RCC 7860 (cell line): ENCODE data around the gene RASA4.
"Not testable (repeated sequence)": the region's sequence is repeated elsewhere in the genome, so short reads cannot be mapped to it uniquely, and the experiment has no call there.

ENCODE experiments used
- DNase-seq: peaks from one replicate; pipeline ENCODE4 v3.0.0-alpha.2; 2015; ENCODE audit warnings: low spot score
- FAIRE-seq: peaks from 2 replicates; lab custom pipeline; 2012; peaks lifted over from hg19 to GRCh38; lab: Jason Lieb, UNC

RASA4 gene

GRCh38 chr7:102616507-102617125 lies at the start of gene RASA4:
TSS of gene RASA4 (minus strand) at chr7:102616756. CDS start at chr7:102616689, 67 bp downstream.
- FAIRE-seq, DNase-seq: not testable (repeated sequence)

GRCh38 chr7:102664765-102665164 lies 48.2 kb upstream of the RASA4 start:
- DNase-seq, FAIRE-seq: not testable (repeated sequence)

DNA sequence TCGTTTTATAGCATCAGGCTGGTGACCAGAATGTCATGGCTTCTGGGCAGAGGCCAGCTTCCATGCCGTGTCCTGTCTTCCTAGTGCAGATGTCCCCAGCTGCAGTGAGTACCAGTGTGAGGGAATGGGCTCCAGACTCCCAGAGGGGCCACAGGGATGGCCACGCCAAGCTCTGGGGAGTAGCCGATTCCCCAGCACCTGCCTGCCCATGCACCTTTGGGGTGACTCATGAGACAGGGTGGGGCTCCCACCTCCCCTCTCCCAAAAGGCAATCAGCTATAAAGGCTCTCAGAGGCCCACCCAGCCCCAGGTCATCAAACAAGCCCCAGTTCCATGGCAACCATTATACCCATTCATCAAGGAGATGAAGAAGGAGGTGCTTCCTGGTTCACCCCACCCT lies 33.4 kb upstream of the RASA4 start, which contains the start of gene SPDYE2B:
Gene SPDYE2B, plus strand, starts transcription at position 396 of the 400 bp plus-strand sequence. CDS start 2,030 bp downstream, outside the sequence.
- FAIRE-seq, DNase-seq: not testable (repeated sequence)

GRCh38 chr7:102647813-102648212 lies 31.3 kb upstream of the RASA4 start:
- DNase-seq, FAIRE-seq: not testable (repeated sequence)

- DNase-seq, FAIRE-seq: not testable (repeated sequence)
Measured at GRCh38 chr7:102643404-102643803, 26.8 kb upstream of the RASA4 start.

GRCh38 chr7:102642691-102643090 lies 26.1 kb upstream of the RASA4 start, which contains the start of gene UPK3BL1:
TSS of gene UPK3BL1 (minus strand) at chr7:102642791. CDS start at chr7:102642741, 50 bp downstream.
- FAIRE-seq, DNase-seq: not testable (repeated sequence)

DNA sequence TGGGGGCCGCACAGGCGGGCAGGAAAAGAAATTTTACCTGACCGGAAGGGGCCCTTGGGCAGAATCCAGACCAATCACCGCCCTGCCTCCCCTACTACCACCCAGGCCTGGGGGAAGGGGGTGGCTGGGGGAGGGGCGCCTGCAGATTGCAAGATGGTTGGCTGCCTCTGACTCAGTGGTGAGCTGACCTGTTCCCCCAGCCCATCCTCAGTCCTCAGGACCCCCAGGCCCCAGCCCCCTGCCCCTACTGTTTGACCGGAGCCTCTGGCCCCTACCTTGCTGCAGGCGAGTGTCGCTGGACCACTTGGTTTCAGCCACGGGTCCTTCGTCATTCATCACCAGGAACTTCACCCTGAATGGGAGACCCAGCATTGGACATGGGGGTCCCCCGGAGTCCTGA lies 22.3 kb upstream of the RASA4 start:
- not testable (repeated sequence) for FAIRE-seq, DNase-seq

DNA sequence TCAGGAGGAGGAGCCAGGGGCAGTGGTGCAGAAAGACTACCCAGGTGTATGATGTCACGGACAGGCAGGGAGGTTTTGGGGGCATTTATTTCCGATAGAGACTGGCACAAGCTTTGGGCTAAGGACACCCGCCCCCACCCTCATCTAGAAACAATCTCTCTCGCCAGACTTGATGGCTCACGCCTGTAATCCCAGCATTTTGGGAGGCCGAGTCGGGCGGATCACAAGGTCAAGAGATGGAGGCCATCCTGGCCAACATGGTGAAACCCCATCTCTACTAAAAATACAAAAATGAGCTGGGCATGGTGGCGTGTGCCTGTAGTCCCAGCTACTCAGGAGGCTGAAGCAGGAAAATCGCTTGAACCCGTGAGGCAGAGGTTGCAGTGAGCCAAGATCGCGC lies 20.4 kb upstream of the RASA4 start:
- DNase-seq, FAIRE-seq: not testable (repeated sequence)

DNA sequence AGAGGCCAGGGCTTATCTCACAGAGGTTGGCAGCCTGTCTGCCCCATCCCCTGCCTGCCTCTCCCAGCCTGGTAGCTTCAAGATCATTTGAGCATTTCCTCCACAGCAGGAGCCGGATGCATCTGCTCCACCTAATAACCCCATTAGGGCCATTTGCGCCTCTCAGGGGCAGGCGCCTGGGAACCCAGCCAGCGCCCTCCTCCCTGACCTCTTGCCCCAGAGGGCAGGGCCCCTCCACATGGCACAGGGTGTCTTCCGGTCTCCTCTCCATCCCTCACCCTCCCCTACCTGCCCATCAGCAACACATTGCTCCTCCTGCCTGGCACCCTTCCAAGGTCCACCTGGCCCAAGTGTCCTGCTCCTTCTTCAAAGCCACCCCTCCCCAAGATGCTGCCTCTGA lies 18.8 kb upstream of the RASA4 start:
- DNase-seq, FAIRE-seq: not testable (repeated sequence)

DNA sequence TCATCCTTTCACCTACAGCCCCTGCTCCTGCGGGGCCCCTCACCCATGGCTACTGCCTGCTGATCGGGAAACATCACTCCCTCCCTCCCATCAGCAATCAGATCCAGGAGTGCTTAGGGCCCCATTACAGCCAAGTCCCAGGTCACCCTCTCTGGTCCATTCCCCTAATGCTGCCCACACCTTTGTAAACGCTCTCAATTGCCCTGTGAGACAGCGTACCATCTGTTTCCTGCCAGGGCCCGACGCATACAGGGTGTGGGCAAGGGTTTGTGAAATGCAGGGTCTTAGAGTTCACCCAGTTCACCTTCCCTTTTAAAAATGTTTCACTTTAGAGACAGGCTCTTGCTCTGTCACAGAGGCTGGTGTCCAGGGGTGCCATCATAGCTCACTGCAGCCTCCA lies 17.7 kb upstream of the RASA4 start:
- DNase-seq, FAIRE-seq: not testable (repeated sequence)

- not testable (repeated sequence) for DNase-seq, FAIRE-seq
Measured at GRCh38 chr7:102630622-102631021, 14.1 kb upstream of the RASA4 start.

DNA sequence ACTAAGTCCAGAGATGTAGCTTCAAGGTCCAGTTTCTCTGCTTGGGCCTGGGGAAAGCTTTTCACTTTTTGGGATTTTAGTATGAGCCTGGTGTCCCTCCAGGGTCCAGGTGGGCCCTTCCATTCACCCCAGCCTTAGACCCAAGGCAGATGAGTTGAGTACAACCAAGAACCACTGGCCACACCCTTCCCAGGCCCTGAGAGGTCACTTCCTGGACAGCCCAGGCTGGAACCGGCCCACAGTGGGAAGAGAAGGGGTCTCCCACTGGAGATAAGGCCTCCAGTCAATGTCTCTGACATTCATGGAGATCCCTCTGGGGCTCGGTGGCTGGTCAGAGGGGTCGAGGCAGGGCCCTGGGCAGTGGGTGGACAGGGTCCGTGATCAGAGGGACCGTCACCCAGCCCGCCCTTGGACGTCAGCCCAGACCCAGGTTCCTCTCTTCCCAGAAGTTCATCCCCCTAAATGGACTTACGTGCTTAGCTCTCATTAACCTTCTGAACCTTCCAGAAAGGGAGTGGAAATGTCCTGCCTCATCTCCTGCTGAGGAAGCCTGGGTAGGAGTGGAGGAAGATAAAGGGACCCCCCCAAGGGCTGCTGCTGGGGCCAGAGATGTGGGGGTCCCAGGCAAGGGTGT lies 10.8 kb upstream of the RASA4 start:
- FAIRE-seq = not testable (repeated sequence)

GRCh38 chr7:102618122-102618521 lies 1.6 kb upstream of the RASA4 start:
- not testable (repeated sequence) for FAIRE-seq, DNase-seq

More for the DNA sequence above, 10.8 kb upstream of the RASA4 start:
- not testable (repeated sequence) for DNase-seq

DNA sequence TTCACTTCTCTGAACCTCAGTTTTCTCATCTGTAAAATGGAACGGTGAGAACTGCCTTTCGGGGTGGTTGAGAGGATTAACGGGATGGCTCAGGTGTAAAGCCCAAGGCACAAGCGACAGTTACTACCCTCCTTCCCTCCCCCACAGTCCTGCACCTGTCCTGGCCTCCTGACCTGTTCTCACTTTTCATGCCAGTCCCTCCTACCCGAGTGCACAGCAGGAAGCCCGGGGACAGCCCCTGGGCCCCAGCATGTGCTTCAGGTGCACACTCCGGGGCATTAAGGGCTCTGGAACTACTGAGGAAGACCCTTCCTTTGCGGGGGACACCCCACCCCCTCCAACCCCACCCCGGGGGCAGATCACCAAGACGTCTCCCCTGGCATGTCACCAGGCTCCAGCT lies 626 bp downstream of the RASA4 start:
- not testable (repeated sequence) for DNase-seq, FAIRE-seq

DNA sequence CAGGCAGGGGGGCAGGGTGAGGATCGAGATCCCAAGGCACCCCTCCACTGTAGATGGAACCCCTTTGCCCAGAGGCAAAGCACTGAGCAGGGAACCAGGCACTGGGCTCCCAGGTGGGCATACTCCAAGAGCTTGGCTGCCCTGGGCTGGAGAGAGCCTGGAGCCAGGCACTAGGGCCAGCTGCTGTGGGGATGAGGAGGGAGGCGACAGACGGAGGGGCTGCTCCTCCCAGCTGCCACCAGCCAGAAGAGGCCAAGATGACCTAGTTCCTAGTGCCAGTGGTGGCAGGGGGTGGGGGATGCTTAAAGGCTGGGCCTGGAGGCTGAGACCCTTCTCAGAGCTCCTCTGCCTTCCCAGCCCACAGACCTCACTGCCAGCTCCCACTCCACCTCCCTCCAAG lies 1.7 kb downstream of the RASA4 start:
- not testable (repeated sequence) for FAIRE-seq, DNase-seq

GRCh38 chr7:102614346-102614697 lies 2.2 kb downstream of the RASA4 start:
- DNase-seq, FAIRE-seq: not testable (repeated sequence)

GRCh38 chr7:102613575-102614345 lies 2.8 kb downstream of the RASA4 start:
- DNase-seq, FAIRE-seq: not testable (repeated sequence)

DNA sequence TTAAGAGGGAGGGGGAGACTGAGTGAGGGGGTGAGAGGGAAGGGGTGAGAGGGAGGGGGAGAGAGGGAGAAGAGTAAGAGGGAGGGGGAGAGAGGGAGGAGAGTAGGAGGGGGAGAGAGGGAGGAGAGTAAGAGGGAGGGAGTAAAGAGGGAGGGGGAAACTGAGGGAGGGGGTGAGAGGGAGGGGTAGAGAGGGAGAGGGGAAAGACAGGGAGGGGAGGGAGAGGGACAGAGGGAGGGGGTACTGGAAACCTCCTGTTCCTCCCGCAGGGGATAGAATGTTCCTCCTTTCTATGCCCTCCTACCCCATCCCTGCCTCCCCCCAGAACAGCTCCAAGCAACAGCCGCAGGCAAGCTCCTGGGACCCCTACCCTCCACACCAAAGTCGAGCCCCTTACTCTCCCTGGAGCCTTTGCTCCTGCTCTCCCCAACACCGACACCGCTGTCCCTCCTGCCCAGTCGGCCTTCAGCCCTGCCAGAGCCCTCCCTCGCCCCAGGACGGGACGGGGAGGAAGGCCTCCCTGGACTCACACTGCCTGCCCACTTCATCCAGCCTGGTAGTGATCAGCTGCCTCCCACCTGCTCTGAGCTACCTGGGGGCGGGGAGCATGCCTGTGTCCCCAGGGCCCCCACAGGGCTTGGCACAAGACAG lies 4.8 kb downstream of the RASA4 start:
- DNase-seq, FAIRE-seq: not testable (repeated sequence)

DNA sequence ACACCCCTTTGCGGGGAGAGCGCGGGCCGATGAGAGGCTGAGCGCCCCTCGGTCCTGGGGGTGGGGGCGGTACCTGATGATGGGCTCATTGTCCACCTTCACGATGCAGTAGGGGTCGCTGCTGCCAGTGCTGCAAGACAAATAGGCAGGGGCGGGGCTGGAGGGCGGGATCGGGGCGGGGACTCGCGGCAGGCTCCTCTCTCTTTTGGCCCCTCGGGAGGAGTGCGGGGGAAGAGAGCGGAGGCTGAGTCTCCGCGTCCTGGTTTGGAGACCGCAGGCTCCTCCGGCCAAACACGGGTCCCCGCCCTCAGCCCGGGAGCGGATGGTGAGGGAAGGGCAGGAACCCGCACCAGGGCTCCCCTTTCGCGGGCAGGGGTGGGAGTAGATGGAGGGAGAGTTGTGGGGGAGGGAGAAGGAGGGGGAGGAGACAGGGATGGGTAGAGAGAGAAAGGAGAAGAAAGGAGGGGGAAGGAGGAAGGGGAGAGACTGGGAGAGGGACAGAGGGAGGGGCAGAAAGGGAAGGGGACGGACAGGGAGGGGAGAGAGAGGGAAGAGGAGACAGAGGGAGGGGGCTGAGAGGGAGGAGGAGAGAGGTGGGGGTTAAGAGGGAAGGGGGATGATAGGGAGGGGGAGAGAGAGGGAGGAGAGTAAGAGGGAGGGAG lies 5.4 kb downstream of the RASA4 start:
- not testable (repeated sequence) for FAIRE-seq, DNase-seq

GRCh38 chr7:102610441-102610840 lies 6.1 kb downstream of the RASA4 start:
- FAIRE-seq, DNase-seq: not testable (repeated sequence)
